ENCODE measurements around the gene TTC32. TPM values are rescaled to one million over a fixed set of nuclear protein-coding genes. Genes with fewer than 3 reads are reported as not detected.
"Not testable (repeated sequence)": the region's sequence is repeated elsewhere in the genome, so short reads cannot be mapped to it uniquely, and the experiment has no call there.

The TTC32 gene
- total RNA-seq, 1 experiment from 2014 or later = 11.5 TPM

DNA sequence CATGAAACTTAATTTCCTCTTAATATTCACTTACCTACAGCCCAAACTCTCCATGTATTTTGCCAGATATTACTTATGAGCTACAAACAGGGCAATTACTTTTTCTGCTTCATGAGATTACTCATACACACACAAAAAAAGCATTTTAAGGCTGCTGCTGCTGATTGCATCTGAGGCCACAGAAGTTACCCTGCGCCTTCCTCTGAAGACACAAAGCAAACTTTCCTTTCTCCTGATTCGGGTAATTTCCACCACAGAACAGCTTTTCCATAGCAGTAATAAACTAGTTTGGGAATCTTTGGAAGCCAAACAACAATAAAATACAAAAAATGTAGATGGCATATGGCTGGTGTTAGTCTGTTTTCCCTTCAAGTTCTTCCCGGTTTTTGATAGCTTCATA is 6.2 kb downstream of the TTC32 start:
- CTCF ChIA-PET = no interaction called here
- Histone ChIP-seq H3K4me3 (ENCODE audit: low read depth, low read length, poor library complexity, severe bottlenecking) (no peak overlapping the region), H3K9me3 (ENCODE audit: low read depth, low read length, poor library complexity, severe bottlenecking) (no peaks in the 10 kb centered on the region), H3K4me1 (ENCODE audit: insufficient read depth, low read length, poor library complexity, severe bottlenecking) (peaks cover 24% of the 10 kb centered on the region), H3K36me3 (ENCODE audit: insufficient read depth, low read length, poor library complexity, severe bottlenecking) (no peaks in the 10 kb centered on the region), H3K27ac (ENCODE audit: low read depth, low read length, poor library complexity, severe bottlenecking) (no peak overlapping the region), H3K27me3 (replicated peaks; ENCODE audit: insufficient read depth, low read depth, low read length, poor library complexity) (no peaks in the 10 kb centered on the region)
- intact Hi-C loops (cut with micrococcal nuclease; ENCODE audit: unreplicated experiment) = no loop called here
- BruUV-seq (replicated peaks) = no TSS peak
- POLR2A ChIA-PET (ENCODE audit: low non-redundant PET) = no interaction called here
- DNase-seq (ENCODE audit: low spot score) = no peak
- TF ChIP-seq, protein P1, sequence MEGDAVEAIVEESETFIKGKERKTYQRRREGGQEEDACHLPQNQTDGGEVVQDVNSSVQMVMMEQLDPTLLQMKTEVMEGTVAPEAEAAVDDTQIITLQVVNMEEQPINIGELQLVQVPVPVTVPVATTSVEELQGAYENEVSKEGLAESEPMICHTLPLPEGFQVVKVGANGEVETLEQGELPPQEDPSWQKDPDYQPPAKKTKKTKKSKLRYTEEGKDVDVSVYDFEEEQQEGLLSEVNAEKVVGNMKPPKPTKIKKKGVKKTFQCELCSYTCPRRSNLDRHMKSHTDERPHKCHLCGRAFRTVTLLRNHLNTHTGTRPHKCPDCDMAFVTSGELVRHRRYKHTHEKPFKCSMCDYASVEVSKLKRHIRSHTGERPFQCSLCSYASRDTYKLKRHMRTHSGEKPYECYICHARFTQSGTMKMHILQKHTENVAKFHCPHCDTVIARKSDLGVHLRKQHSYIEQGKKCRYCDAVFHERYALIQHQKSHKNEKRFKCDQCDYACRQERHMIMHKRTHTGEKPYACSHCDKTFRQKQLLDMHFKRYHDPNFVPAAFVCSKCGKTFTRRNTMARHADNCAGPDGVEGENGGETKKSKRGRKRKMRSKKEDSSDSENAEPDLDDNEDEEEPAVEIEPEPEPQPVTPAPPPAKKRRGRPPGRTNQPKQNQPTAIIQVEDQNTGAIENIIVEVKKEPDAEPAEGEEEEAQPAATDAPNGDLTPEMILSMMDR (conservative IDR thresholded peaks at IDR 0.05; ENCODE audit: low read depth, low read length) = no peak
- TF ChIP-seq EZH2 (IDR thresholded peaks at IDR 0.05; ENCODE audit: borderline replicate concordance, low read depth, low read length, poor library complexity, severe bottlenecking) = no peak

DNA sequence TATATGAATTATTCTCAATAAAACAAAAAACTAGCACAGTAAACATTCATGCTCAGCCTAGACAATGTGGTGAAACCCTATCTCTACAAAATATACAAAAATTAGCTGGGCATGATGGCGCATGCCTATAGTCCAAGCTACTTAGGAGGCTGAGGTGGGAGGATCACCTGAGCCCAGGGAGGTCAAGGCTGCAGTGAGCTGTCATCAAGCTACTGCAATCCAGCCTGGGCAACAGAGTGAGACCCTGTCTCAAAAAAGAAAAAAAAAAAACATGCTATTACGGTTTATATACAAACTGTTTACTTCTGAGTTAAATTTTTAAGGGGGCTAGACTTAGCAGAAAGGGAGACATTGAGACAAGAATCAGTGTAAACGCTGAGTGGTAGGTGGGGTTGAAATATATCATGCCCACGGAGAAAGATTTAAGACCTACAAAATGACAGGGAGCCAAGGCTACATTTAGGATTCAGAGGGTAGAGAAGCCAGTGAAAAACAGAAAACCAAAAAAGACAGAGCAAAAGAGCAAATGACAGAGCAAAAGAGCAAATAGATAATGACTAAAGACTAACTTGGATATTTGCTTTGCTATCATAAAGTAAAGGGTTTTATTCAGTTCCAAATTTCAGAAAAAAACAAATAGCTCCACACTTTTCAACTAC is 7.5 kb downstream of the TTC32 start:
- intact Hi-C loops (cut with micrococcal nuclease; ENCODE audit: unreplicated experiment) = no loop called here
- CTCF ChIA-PET = no interaction called here
- no peak for TF ChIP-seq EZH2 (IDR thresholded peaks at IDR 0.05; ENCODE audit: borderline replicate concordance, low read depth, low read length, poor library complexity, severe bottlenecking)
- TF ChIP-seq, protein P1 (conservative IDR thresholded peaks at IDR 0.05; ENCODE audit: low read depth, low read length) = no peak
- POLR2A ChIA-PET (ENCODE audit: low non-redundant PET) = no interaction called here
- Histone ChIP-seq H3K4me3 (ENCODE audit: low read depth, low read length, poor library complexity, severe bottlenecking) (no peak overlapping the region), H3K36me3 (ENCODE audit: insufficient read depth, low read length, poor library complexity, severe bottlenecking) (no peaks in the 10 kb centered on the region), H3K4me1 (ENCODE audit: insufficient read depth, low read length, poor library complexity, severe bottlenecking) (peaks cover 14% of the 10 kb centered on the region), H3K27me3 (replicated peaks; ENCODE audit: insufficient read depth, low read depth, low read length, poor library complexity) (no peaks in the 10 kb centered on the region), H3K9me3 (ENCODE audit: low read depth, low read length, poor library complexity, severe bottlenecking) (no peaks in the 10 kb centered on the region), H3K27ac (ENCODE audit: low read depth, low read length, poor library complexity, severe bottlenecking) (no peak overlapping the region)
- BruUV-seq (replicated peaks) = no TSS peak
- no peak for DNase-seq (ENCODE audit: low spot score)

DNA sequence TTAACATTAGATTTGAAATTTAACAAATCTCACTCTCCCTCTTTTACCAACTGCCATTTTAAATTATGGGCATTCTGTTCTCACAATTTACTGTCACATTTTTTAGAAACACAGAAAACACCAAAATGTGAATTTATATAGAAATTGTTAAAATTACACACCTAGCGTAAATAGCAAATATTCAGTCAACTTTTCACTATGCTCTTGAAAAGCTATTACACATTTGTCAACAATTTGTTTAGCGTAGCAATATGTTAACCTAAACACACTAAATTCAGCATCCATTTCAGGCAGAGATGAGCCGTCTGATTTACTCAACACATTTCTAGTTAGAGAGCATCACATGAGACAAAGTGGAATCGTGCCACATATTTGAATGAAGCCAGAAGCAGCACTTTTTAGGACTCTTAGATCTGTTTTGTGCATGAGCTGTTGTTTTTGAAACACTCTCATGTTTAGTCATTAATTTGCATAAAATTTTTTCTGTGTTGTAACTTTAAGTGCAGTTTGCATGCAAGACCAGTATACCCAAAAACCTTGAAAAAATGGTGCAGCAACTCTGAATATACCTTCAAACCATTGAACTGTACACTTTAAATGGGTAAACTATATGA is 8.2 kb downstream of the TTC32 start:
- no peak overlapping the region for H3K27ac ChIP-seq (ENCODE audit: low read depth, low read length, poor library complexity, severe bottlenecking)
- intact Hi-C loops (cut with micrococcal nuclease; ENCODE audit: unreplicated experiment) = no loop called here
- no peak for TF ChIP-seq EZH2 (IDR thresholded peaks at IDR 0.05; ENCODE audit: borderline replicate concordance, low read depth, low read length, poor library complexity, severe bottlenecking)
- TF ChIP-seq, protein P1 (conservative IDR thresholded peaks at IDR 0.05; ENCODE audit: low read depth, low read length) = no peak
- H3K36me3 ChIP-seq (ENCODE audit: insufficient read depth, low read length, poor library complexity, severe bottlenecking) = no peaks in the 10 kb centered on the region
- no peaks in the 10 kb centered on the region for H3K27me3 ChIP-seq (replicated peaks; ENCODE audit: insufficient read depth, low read depth, low read length, poor library complexity)
- CTCF ChIA-PET = no interaction called here
- H3K9me3 ChIP-seq (ENCODE audit: low read depth, low read length, poor library complexity, severe bottlenecking) = no peaks in the 10 kb centered on the region
- DNase-seq (ENCODE audit: low spot score) = no peak
- POLR2A ChIA-PET (ENCODE audit: low non-redundant PET) = no interaction called here
- H3K4me3 ChIP-seq (ENCODE audit: low read depth, low read length, poor library complexity, severe bottlenecking) = no peak overlapping the region
- peaks cover 10% of the 10 kb centered on the region for H3K4me1 ChIP-seq (ENCODE audit: insufficient read depth, low read length, poor library complexity, severe bottlenecking)
- BruUV-seq (replicated peaks) = no TSS peak

DNA sequence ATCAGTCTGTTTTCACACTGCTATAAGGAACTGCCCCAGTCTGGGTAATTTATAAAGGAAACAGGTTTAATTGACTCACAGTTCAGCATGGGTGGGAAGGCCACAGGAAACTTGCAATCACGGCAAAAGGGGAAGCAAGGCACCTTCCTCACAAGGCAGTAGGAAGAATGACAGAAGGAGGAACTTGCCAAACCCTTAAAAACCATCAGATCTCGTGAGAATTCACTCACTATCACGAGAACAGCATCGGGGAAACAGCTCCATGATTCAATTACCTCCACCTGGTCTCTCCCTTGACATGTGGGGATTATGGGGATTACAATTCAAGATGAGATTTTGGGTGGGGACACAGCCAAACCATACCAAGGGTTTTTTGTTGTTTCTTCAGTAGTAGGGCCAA is 9.8 kb downstream of the TTC32 start:
- H3K27me3 ChIP-seq (replicated peaks; ENCODE audit: insufficient read depth, low read depth, low read length, poor library complexity); H3K9me3 ChIP-seq (ENCODE audit: low read depth, low read length, poor library complexity, severe bottlenecking); H3K36me3 ChIP-seq (ENCODE audit: insufficient read depth, low read length, poor library complexity, severe bottlenecking); POLR2A ChIA-PET (ENCODE audit: low non-redundant PET); CTCF ChIA-PET; intact Hi-C loops (cut with micrococcal nuclease; ENCODE audit: unreplicated experiment); H3K4me3 ChIP-seq (ENCODE audit: low read depth, low read length, poor library complexity, severe bottlenecking); BruUV-seq (replicated peaks); H3K4me1 ChIP-seq (ENCODE audit: insufficient read depth, low read length, poor library complexity, severe bottlenecking); DNase-seq (ENCODE audit: low spot score); H3K27ac ChIP-seq (ENCODE audit: low read depth, low read length, poor library complexity, severe bottlenecking): not testable (repeated sequence)
